Motor neuron (in vitro differentiated cells): ENCODE data around the gene COPZ2. TPM values are rescaled to one million over a fixed set of nuclear protein-coding genes. Genes with fewer than 3 reads are reported as not detected.

Experiments
- ATAC-seq, 8 experiments: fragments of 200-7000 bp; cut with Tn5 transposase; replicated peaks in 6 of 8; 2 replicates each; pipeline ENCODE4 v1.8.0; 2021; ENCODE audit warnings: mild to moderate bottlenecking in 8 of 8, moderate library complexity in 8 of 8
- H3K27ac ChIP-seq, 2 donors: fragments of 250-450 bp; sonication (Bioruptor Pico); 2 replicates each; pipeline ENCODE4 v1.9.0; 2021; ENCODE audit warnings: antibody characterized with exemption in 2 of 2, mild to moderate bottlenecking in 2 of 2, moderate library complexity in 1 of 2
- H3K4me1 ChIP-seq, 2 donors: fragments of 250-450 bp; sonication (Bioruptor Pico); replicated peaks in 1 of 2; 2 replicates each; pipeline ENCODE4 v1.6.1; 2021; ENCODE audit warnings: antibody characterized with exemption in 2 of 2, mild to moderate bottlenecking in 2 of 2, moderate library complexity in 1 of 2
- H3K4me3 ChIP-seq, 5 donors: fragments of 250-450 bp; sonication (Bioruptor Pico); 2 replicates each; pipeline ENCODE4 v1.9.0; 2021; ENCODE audit warnings: antibody characterized with exemption in 5 of 5, mild to moderate bottlenecking in 5 of 5, moderate library complexity in 4 of 5
- WGBS, 10 experiments: fragments of 450-650 bp; shearing (Covaris generic); methylation state at CpG; one replicate each; pipeline ENCODE4 v1.0.0; 2022; 5-methylcytosine and 5-hydroxymethylcytosine counted together
- in situ Hi-C, 9 experiments: fragments of 400-800 bp; cut with MboI; loops; one replicate each; pipeline ENCODE4 v1.15.0; 2021; ENCODE audit warnings: low sequenced_read_pairs in 9 of 9, low pct_unique_long_range_greater_than_20kb in 2 of 9; ENCODE audit not compliant: unreplicated experiment in 9 of 9
- total RNA-seq, 8 experiments: library from RNA; unstranded; fragments of 300-600 nt; gene quantifications; 2 replicates each; pipeline versions ENCODE4 v1.2.3 to v1.2.4, GENCODE V29; 2022

COPZ2 gene
- total RNA-seq, 8 experiments from 2014 or later = 1.7 to 156 (median 5.7) TPM

- ATAC-seq = no peak
- no peak overlapping the region for H3K4me3 ChIP-seq
- H3K4me1 ChIP-seq = no peaks in the 10 kb centered on the region
- in situ Hi-C loops = no loop called here
- H3K27ac ChIP-seq = no peak overlapping the region
- WGBS, 10 experiments = 82 to 100% (median 89%) methylated on average over 1 of the region's 1 CpG; no CpG with 5 or more reads in 3 of the 10 experiments
Observed at GRCh38 chr17:48066656-48067055, 29.1 kb upstream of the COPZ2 start.

- in situ Hi-C loops = no loop called here
- WGBS, 10 experiments = 40 to 100% (median 75%) methylated on average over 1 of the region's 1 CpG; no CpG with 5 or more reads in 4 of the 10 experiments
- Histone ChIP-seq H3K4me1 (no peaks in the 10 kb centered on the region), H3K27ac (no peak overlapping the region), H3K4me3 (no peak overlapping the region)
- no peak for ATAC-seq
Observed at GRCh38 chr17:48066192-48066591, 28.6 kb upstream of the COPZ2 start.

GRCh38 chr17:48064638-48065037 is 27.0 kb upstream of the COPZ2 start:
- H3K27ac ChIP-seq = no peak overlapping the region
- WGBS, 10 experiments = 50 to 100% (median 89%) methylated on average over 1 to 3 of the region's 3 CpGs; no CpG with 5 or more reads in 3 of the 10 experiments
- no peak for ATAC-seq
- in situ Hi-C loops = no loop called here
- H3K4me1 ChIP-seq = peaks cover 0 to 10% of the 10 kb centered on the region in 2 donors
- no peak overlapping the region for H3K4me3 ChIP-seq

GRCh38 chr17:48062273-48062672 is 24.7 kb upstream of the COPZ2 start:
- in situ Hi-C loops = no loop called here
- 93 to 100% (median 100%) methylated on average over 1 to 3 of the region's 7 CpGs; no CpG with 5 or more reads in 4 of the 10 experiments for WGBS, 10 experiments
- Histone ChIP-seq H3K27ac (no peak overlapping the region), H3K4me1 (peaks cover 2 to 20% of the 10 kb centered on the region in 2 donors), H3K4me3 (no peak overlapping the region)
- no peak for ATAC-seq

- peak in 1 of 8 experiments; percentile 12 for ATAC-seq
- no peak overlapping the region for H3K27ac ChIP-seq
- WGBS, 10 experiments = 62 to 100% (median 98%) methylated on average over 1 to 4 of the region's 7 CpGs; no CpG with 5 or more reads in 4 of the 10 experiments
- in situ Hi-C loops = no loop called here
- no peak overlapping the region for H3K4me3 ChIP-seq
- peaks cover 17 to 38% of the 10 kb centered on the region in 2 donors for H3K4me1 ChIP-seq
Observed at GRCh38 chr17:48060249-48060648, 22.7 kb upstream of the COPZ2 start.

GRCh38 chr17:48059125-48059668 is 21.6 kb upstream of the COPZ2 start:
- H3K27ac ChIP-seq = no peak overlapping the region
- H3K4me3 ChIP-seq = no peak overlapping the region
- 91 to 100% (median 95%) methylated on average over 2 to 22 of the region's 32 CpGs; no CpG with 5 or more reads in 2 of the 10 experiments for WGBS, 10 experiments
- peaks cover 17 to 40% of the 10 kb centered on the region in 2 donors for H3K4me1 ChIP-seq
- in situ Hi-C loops = no loop called here
- no peak for ATAC-seq

- in situ Hi-C loops = no loop called here
- Histone ChIP-seq H3K4me1 (peaks cover 23 to 45% of the 10 kb centered on the region in 2 donors), H3K27ac (no peak overlapping the region), H3K4me3 (no peak overlapping the region)
- no peak for ATAC-seq
- WGBS, 10 experiments = 52 to 100% (median 93%) methylated on average over 2 to 8 of the region's 11 CpGs; no CpG with 5 or more reads in 3 of the 10 experiments
Observed at GRCh38 chr17:48058393-48059124, 21.0 kb upstream of the COPZ2 start.

- no peak for ATAC-seq
- in situ Hi-C loops = no loop called here
- WGBS, 10 experiments = 80 to 100% (median 90%) methylated on average over 1 to 4 of the region's 4 CpGs; no CpG with 5 or more reads in 1 of the 10 experiments
- Histone ChIP-seq H3K4me3 (no peak overlapping the region), H3K4me1 (peaks cover 32 to 55% of the 10 kb centered on the region in 2 donors), H3K27ac (no peak overlapping the region)
Observed at GRCh38 chr17:48057626-48058025, 20.0 kb upstream of the COPZ2 start.

GRCh38 chr17:48056879-48057278 is 19.3 kb upstream of the COPZ2 start:
- peak overlapping the region in 2 of 5 donors; percentile 48 to 67 for H3K4me3 ChIP-seq
- ATAC-seq = no peak
- WGBS, 10 experiments = 40 to 100% (median 83%) methylated on average over 1 to 2 of the region's 2 CpGs; no CpG with 5 or more reads in 3 of the 10 experiments
- H3K4me1 ChIP-seq = peaks cover 40 to 62% of the 10 kb centered on the region in 2 donors
- in situ Hi-C loops = no loop called here
- peak overlapping the region; percentile 92 to 99 for H3K27ac ChIP-seq

GRCh38 chr17:48056246-48056745 is 18.7 kb upstream of the COPZ2 start:
- Histone ChIP-seq H3K27ac (peak overlapping the region; percentile 92 to 99), H3K4me1 (peaks cover 45 to 68% of the 10 kb centered on the region in 2 donors), H3K4me3 (peak overlapping the region; percentile 39 to 67 (median 48))
- in situ Hi-C loops = no loop called here
- WGBS, 10 experiments = 52 to 100% (median 88%) methylated on average over 2 to 8 of the region's 10 CpGs; no CpG with 5 or more reads in 5 of the 10 experiments
- no peak for ATAC-seq

GRCh38 chr17:48055531-48056245 is 18.1 kb upstream of the COPZ2 start:
- H3K4me3 ChIP-seq = peak overlapping the region; percentile 39 to 67 (median 48)
- WGBS, 10 experiments = 0 to 80% (median 20%) methylated on average over 2 of the region's 5 CpGs; no CpG with 5 or more reads in 6 of the 10 experiments
- in situ Hi-C loops = no loop called here
- H3K4me1 ChIP-seq = peaks cover 46 to 67% of the 10 kb centered on the region in 2 donors
- ATAC-seq = peak; percentile 11 to 40 (median 26)
- H3K27ac ChIP-seq = peak overlapping the region; percentile 92 to 99

GRCh38 chr17:48054238-48055185 is 16.9 kb upstream of the COPZ2 start:
- WGBS, 10 experiments = 0% methylated on average over 4 to 8 of the region's 34 CpGs; no CpG with 5 or more reads in 8 of the 10 experiments
- Histone ChIP-seq H3K4me1 (peaks cover 52 to 63% of the 10 kb centered on the region in 2 donors), H3K27ac (peak overlapping the region; percentile 92 to 99), H3K4me3 (peak overlapping the region; percentile 39 to 67 (median 48))
- peak; percentile 56 to 85 (median 79) for ATAC-seq
- in situ Hi-C loops = no loop called here
